H1 (cell line): ENCODE results near the gene CXADR. TPM values are rescaled to one million over a fixed set of nuclear protein-coding genes. Genes with fewer than 3 reads are reported as not detected.
A peak's percentile ranks its signal among the peaks of the same experiment; 100 is the strongest.

Experiments used
- ATF2 ChIP-seq: IDR thresholded peaks from 2 replicates; pipeline ENCODE4 v1.6.1; 2012; ENCODE audit warnings: low read length, inconsistent platforms
- CBX5 ChIP-seq: fragments of 300-800, 300-1000 bp; sonication (generic); IDR thresholded peaks from 2 replicates; pipeline ENCODE4 v1.7.1; 2016; ENCODE audit warnings: antibody characterized with exemption, low read length, low read depth
- CTCF ChIP-seq, 3 experiments: IDR thresholded peaks; 1 replicate in 2 of 3; 2 replicates in 1 of 3; pipeline versions ENCODE4 v1.5.1 to v1.6.1; 2011; ENCODE audit warnings: low read length in 3 of 3, mild to moderate bottlenecking in 3 of 3, inconsistent platforms in 2 of 3, low read depth in 1 of 3, moderate library complexity in 1 of 3; ENCODE audit not compliant: insufficient read depth in 1 of 3; ENCODE audit errors: control extremely low read depth in 1 of 3
- EZH2 ChIP-seq: fragments of 200-600 bp; sonication (generic); IDR thresholded peaks from 2 replicates; pipeline ENCODE4 v1.7.1; 2012; ENCODE audit warnings: low read depth, mild to moderate bottlenecking, moderate library complexity, low read length, inconsistent platforms; ENCODE audit not compliant: severe bottlenecking
- FOSL1 ChIP-seq: IDR thresholded peaks from 2 replicates; pipeline ENCODE4 v1.6.1; 2011; ENCODE audit warnings: mild to moderate bottlenecking, low read depth, low read length, moderate library complexity; ENCODE audit not compliant: insufficient read depth
- JUN ChIP-seq: IDR thresholded peaks from 2 replicates; pipeline ENCODE4 v1.6.1; 2011; ENCODE audit warnings: low read depth, mild to moderate bottlenecking, improper control_type of control experiment, low read length
- JUND ChIP-seq: IDR thresholded peaks from 2 replicates; pipeline ENCODE4 v1.6.1; 2011; ENCODE audit warnings: mild to moderate bottlenecking, improper control_type of control experiment, low read length
- KDM4A ChIP-seq: IDR thresholded peaks from one replicate; pipeline ENCODE4 v1.7.1; 2012; ENCODE audit warnings: low read depth, mild to moderate bottlenecking, moderate library complexity, low read length, inconsistent platforms; ENCODE audit not compliant: severe bottlenecking
- KDM5A ChIP-seq: fragments of 200-600 bp; IDR thresholded peaks from 2 replicates; pipeline ENCODE4 v1.7.1; 2012; ENCODE audit warnings: mild to moderate bottlenecking, low read length, inconsistent platforms, mixed read lengths
- POLR2A ChIP-seq, 2 experiments: IDR thresholded peaks; 1 replicate in 1 of 2; 2 replicates in 1 of 2; pipeline ENCODE4 v1.6.1; 2011; ENCODE audit warnings: low read depth in 2 of 2, low read length in 2 of 2, mild to moderate bottlenecking in 2 of 2; ENCODE audit errors: control extremely low read depth in 1 of 2
- RFX5 ChIP-seq: IDR thresholded peaks from 2 replicates; pipeline ENCODE4 v1.6.1; 2011; ENCODE audit warnings: low read depth, low read length, improper control_type of control experiment, borderline replicate concordance
- RNF2 ChIP-seq: fragments of 200-900, 300-1000 bp; sonication (generic); IDR thresholded peaks from 2 replicates; pipeline ENCODE4 v1.7.1; 2016; ENCODE audit warnings: borderline replicate concordance, low read depth, mild to moderate bottlenecking, antibody characterized with exemption, low read length; ENCODE audit not compliant: poor library complexity, severe bottlenecking; ENCODE audit errors: missing control alignments
- SIRT6 ChIP-seq: IDR thresholded peaks from one replicate; pipeline ENCODE4 v1.7.1; 2012; ENCODE audit warnings: low read length, inconsistent platforms
- SP2 ChIP-seq: IDR thresholded peaks from 2 replicates; pipeline ENCODE4 v1.6.1; 2012; ENCODE audit warnings: mild to moderate bottlenecking, low read length, inconsistent platforms
- SRF ChIP-seq: IDR thresholded peaks from 2 replicates; pipeline ENCODE4 v1.6.1; 2011; ENCODE audit warnings: mild to moderate bottlenecking, low read depth, low read length, moderate library complexity
- SUZ12 ChIP-seq: fragments of 200-600 bp; sonication (generic); IDR thresholded peaks from 2 replicates; pipeline ENCODE4 v1.6.1; 2012; ENCODE audit warnings: mild to moderate bottlenecking, inconsistent platforms, low read length, moderate library complexity, mixed read lengths
- TAF1 ChIP-seq: IDR thresholded peaks from 2 replicates; pipeline ENCODE4 v1.6.1; 2011; ENCODE audit warnings: mild to moderate bottlenecking, low read depth, low read length
- TEAD4 ChIP-seq: IDR thresholded peaks from 2 replicates; pipeline ENCODE4 v1.6.1; 2012; ENCODE audit warnings: low read depth, low read length, inconsistent platforms, mixed read lengths
- USF2 ChIP-seq: IDR thresholded peaks from 2 replicates; pipeline ENCODE4 v1.6.1; 2011; ENCODE audit warnings: low read length, improper control_type of control experiment
- polyA plus RNA-seq, 7 experiments: library from polyadenylated mRNA; depleted of rRNA in 3 of 7; stranded (reverse) in 5 of 7; unstranded in 2 of 7; fragments of >200 nt in 5 of 7; fragments of 200-250 nt in 2 of 7; gene quantifications; 1 replicate in 5 of 7; 2 replicates in 1 of 7; 4 replicates in 1 of 7; pipeline versions ENCODE4 v1.2.1 to v1.2.3, GENCODE V29; 2011 to 2013; ENCODE audit warnings: missing spikeins in 2 of 7, mixed read lengths in 2 of 7
- total RNA-seq: library from RNA; stranded (reverse); fragmentation: NEBNext Ultra II Directional; extraction: Animal tissue kit (Norgen Biotek cat#: 25700); gene quantifications from 2 replicates; pipeline ENCODE4 v1.2.1, GENCODE V29; 2021

Gene CXADR
- total and polyA plus RNA-seq, 2 of the 8 experiments (the other 6 are each of a cell fraction or from before 2014, with no cell fraction given) = 45.6 to 145 TPM

GRCh38 chr21:17514124-17514845, 1.4 kb downstream of the CXADR start (continued):
- TF ChIP-seq JUND (peak; percentile 92), EZH2 (no peak), FOSL1 (no peak), USF2 (no peak), KDM5A (no peak), TAF1 (peak; percentile 74), KDM4A (no peak), SP2 (no peak), RFX5 (no peak), SUZ12 (no peak), RNF2 (no peak), JUN (peak; percentile 89), TEAD4 (peak; percentile 26; the same call in 1 of the 2 replicates), SRF (no peak), ATF2 (peak; percentile 50; the same call in 1 of the 2 replicates), POLR2A (IDR thresholded peaks at IDR 0.05; ENCODE audit: control extremely low read depth in 1 of 2, low read depth in 2 of 2, low read length in 2 of 2) (peak; percentile 66 to 87), CBX5 (no peak), CTCF (IDR thresholded peaks at IDR 0.05; ENCODE audit: control extremely low read depth in 1 of 3, insufficient read depth in 1 of 3, low read depth in 1 of 3, low read length in 3 of 3) (no peak), SIRT6 (no peak)
